GM12878 (cell line): Measurements from ENCODE around the gene CAPRIN2. TPM values are rescaled to one million over a fixed set of nuclear protein-coding genes. Genes with fewer than 3 reads are reported as not detected.

Source experiments
- ATAC-seq: fragments of 200-7000 bp; cut with Tn5 transposase; 3 replicates; pipeline ENCODE4 v1.9.1; 2020; ENCODE audit warnings: mild to moderate bottlenecking, moderate library complexity
- BruUV-seq: library from RNA; stranded (reverse); fragments of 400-500 nt; replicated peaks from 2 replicates; lab custom pipeline; 2021; lab: Mats Ljungman, UMichigan
- CTCF ChIA-PET: fragments of 300-600 bp; sonication (Branson Sonifier 250); formaldehyde crosslinking; extraction: SDS; loops from one replicate; lab custom pipeline; 2021; ENCODE audit warnings: inconsistent platforms; lab: Yijun Ruan, JAX
- POLR2A ChIA-PET: fragments of 350-600 bp; formaldehyde crosslinking; extraction: SDS; loops from one replicate; lab custom pipeline; 2021; ENCODE audit warnings: inconsistent platforms; lab: Charles Lee
- RAD21 ChIA-PET: fragments of 300-600 bp; sonication (Branson Sonifier 250); formaldehyde crosslinking; loops from one replicate; lab custom pipeline; 2023; ENCODE audit warnings: antibody characterized with exemption; ENCODE audit not compliant: unreplicated experiment; lab: Charles Lee
- SMC1A ChIA-PET: fragments of 300-600 bp; sonication (Branson Sonifier 250); formaldehyde crosslinking; loops from one replicate; lab custom pipeline; 2023; ENCODE audit not compliant: unreplicated experiment, uncharacterized antibody; lab: Charles Lee
- DNase-seq: peaks from one replicate; pipeline ENCODE4 v3.0.0-alpha.2; 2011; ENCODE audit warnings: low read depth, low spot score
- FAIRE-seq: peaks from 3 replicates; lab custom pipeline; 2011; peaks lifted over from hg19 to GRCh38; lab: Jason Lieb, UNC
- H2AFZ ChIP-seq: 2 replicates; pipeline ENCODE4 v1.6.0; 2011; ENCODE audit warnings: low read depth, low read length, control low read depth; ENCODE audit not compliant: control insufficient read depth
- H3K27ac ChIP-seq: 2 replicates; pipeline ENCODE4 v1.5.1; 2011; ENCODE audit warnings: control low read depth; ENCODE audit not compliant: control insufficient read depth, insufficient read depth
- H3K27me3 ChIP-seq, 2 experiments: replicated peaks in 1 of 2; 2 replicates each; pipeline versions ENCODE4 v1.6.0 to v1.6.1; 2011; ENCODE audit warnings: low read length in 1 of 2; ENCODE audit not compliant: control insufficient read depth in 2 of 2, insufficient read depth in 2 of 2
- H3K36me3 ChIP-seq, 2 experiments: 2 replicates each; pipeline ENCODE4 v1.5.1; 2011; ENCODE audit warnings: low read length in 1 of 2; ENCODE audit not compliant: control insufficient read depth in 2 of 2, insufficient read depth in 2 of 2
- H3K4me1 ChIP-seq: 2 replicates; pipeline ENCODE4 v1.6.1; 2011; ENCODE audit warnings: mild to moderate bottlenecking, low read length, moderate library complexity, mixed read lengths; ENCODE audit not compliant: control insufficient read depth, insufficient read depth
- H3K4me2 ChIP-seq: 2 replicates; pipeline ENCODE4 v1.6.0; 2011; ENCODE audit warnings: control low read depth; ENCODE audit not compliant: control insufficient read depth, insufficient read depth
- H3K4me3 ChIP-seq: fragments of 200-600 bp; sonication (generic); 2 replicates; pipeline ENCODE4 v1.5.1; 2016
- H3K79me2 ChIP-seq: 2 replicates; pipeline ENCODE4 v1.6.0; 2011; ENCODE audit warnings: low read length; ENCODE audit not compliant: control insufficient read depth, insufficient read depth
- H3K9ac ChIP-seq: 2 replicates; pipeline ENCODE4 v1.8.0; 2011; ENCODE audit warnings: low read length, control low read depth, mixed read lengths; ENCODE audit not compliant: control insufficient read depth, insufficient read depth
- H3K9me3 ChIP-seq: replicated peaks from 3 replicates; pipeline ENCODE4 v1.5.1; 2011; ENCODE audit warnings: mild to moderate bottlenecking, low read length; ENCODE audit not compliant: control insufficient read depth, insufficient read depth
- H4K20me1 ChIP-seq: 2 replicates; pipeline ENCODE4 v1.6.0; 2011; ENCODE audit not compliant: control insufficient read depth, insufficient read depth
- CHD1 ChIP-seq: IDR thresholded peaks from 2 replicates; pipeline ENCODE4 v1.6.1; 2012; ENCODE audit warnings: low read depth, low read length, improper control_type of control experiment
- E4F1 ChIP-seq: fragments of 450-650 bp; IDR thresholded peaks from 2 replicates; pipeline ENCODE4 v1.6.1; 2018; ENCODE audit warnings: borderline replicate concordance, mild to moderate bottlenecking; ENCODE audit not compliant: partially characterized antibody
- RAD21 ChIP-seq: IDR thresholded peaks from 2 replicates; pipeline ENCODE4 v1.6.1; 2011; ENCODE audit warnings: mild to moderate bottlenecking, low read depth, low read length, moderate library complexity; ENCODE audit not compliant: insufficient read depth
- TCF12 ChIP-seq: IDR thresholded peaks from 2 replicates; pipeline ENCODE4 v1.6.1; 2011; ENCODE audit warnings: low read depth, mild to moderate bottlenecking, low read length
- USF2 ChIP-seq: IDR thresholded peaks from 2 replicates; pipeline ENCODE4 v1.6.1; 2011; ENCODE audit warnings: low read depth, low read length, improper control_type of control experiment, borderline replicate concordance
- ZBTB40 ChIP-seq: fragments of 450-650 bp; IDR thresholded peaks from 2 replicates; pipeline ENCODE4 v1.6.1; 2016; ENCODE audit warnings: mild to moderate bottlenecking, moderate library complexity, borderline replicate concordance
- WGBS: methylation state at CpG from one replicate; pipeline ENCODE4 v1.1.6; 2016; ENCODE audit warnings: low lambda C conversion rate; ENCODE audit not compliant: insufficient replicate concordance, insufficient coverage; ENCODE audit errors: missing lambda C conversion rate; 5-methylcytosine and 5-hydroxymethylcytosine counted together
- in situ Hi-C: fragments of 300-500 bp; cut with MboI; formaldehyde crosslinking; loops from 9 replicates; pipeline ENCODE4 v1.14.3; 2018; ENCODE audit warnings: mixed read lengths
- intact Hi-C: fragments of 100-400 bp; cut with micrococcal nuclease; formaldehyde crosslinking; loops from one replicate; pipeline ENCODE4 v1.14.2; 2022; ENCODE audit not compliant: unreplicated experiment
- polyA plus RNA-seq, 11 experiments: library from polyadenylated mRNA; depleted of rRNA in 4 of 11; unstranded in 6 of 11; stranded (reverse) in 5 of 11; fragments of >200 nt; fragmentation: Nextera tagmentation in 4 of 11; fragmentation: Illumina TruSeq in 1 of 11; extraction: Ambion mirVana in 4 of 11; extraction: Trizol in 1 of 11; gene quantifications; 1 replicate in 1 of 11; 2 replicates in 10 of 11; pipeline versions ENCODE4 v1.2.1 to v1.2.3, GENCODE V29; 2011 to 2016; ENCODE audit warnings: inconsistent platforms in 2 of 11, missing spikeins in 2 of 11, low read depth in 1 of 11
- total RNA-seq, 4 experiments: library from RNA; depleted of rRNA in 3 of 4; stranded (reverse); fragments of >200 nt in 3 of 4; fragmentation: Illumina TruSeq in 1 of 4; extraction: Trizol in 1 of 4; gene quantifications; 2 replicates each; pipeline versions ENCODE4 v1.2.1 to v1.2.3, GENCODE V29; 2013 to 2021

CAPRIN2 gene
- total and polyA plus RNA-seq, 10 of the 15 experiments (the other 5 are each of a cell fraction or from before 2014, with no cell fraction given): 1.2 to 13.6 (median 8.2) TPM

- TF ChIP-seq RAD21 (no peak), TCF12 (no peak), E4F1 (no peak), USF2 (no peak), ZBTB40 (no peak), CHD1 (no peak)
- TF ChIP-seq, all 136 proteins: peak for 0
- ChIA-PET SMC1A (no interaction called here), CTCF (interaction anchor here (0.6 kb wide), 1 partner anchor 314 kb away, joined by 4 read pairs; no protein-coding TSS in a partner anchor), POLR2A (no interaction called here), RAD21 (no interaction called here)
- Histone ChIP-seq H3K4me1 (no peaks in the 10 kb centered on the region), H3K36me3 (no peaks in the 10 kb centered on the region), H3K9me3 (no peaks in the 10 kb centered on the region), H3K9ac (no peak overlapping the region), H2AFZ (no peak overlapping the region), H3K27ac (no peak overlapping the region), H4K20me1 (no peaks in the 10 kb centered on the region), H3K4me3 (no peak overlapping the region), H3K27me3 (no peaks in the 10 kb centered on the region; a peak in 1 of 4 replicates), H3K4me2 (no peak overlapping the region), H3K79me2 (no peaks in the 10 kb centered on the region)
- ATAC-seq (no peak), FAIRE-seq (no peak), DNase-seq (no peak)
- no TSS peak for BruUV-seq
- in situ Hi-C loops: no loop called here
- 0% methylated on average over 5 of the region's 5 CpGs for WGBS
- intact Hi-C loops: no loop called here
These were observed 24.8 kb upstream of the CAPRIN2 start for GRCh38 chr12:30779578-30779977.
